ENCODE results near the gene NR2E3.

DNA sequence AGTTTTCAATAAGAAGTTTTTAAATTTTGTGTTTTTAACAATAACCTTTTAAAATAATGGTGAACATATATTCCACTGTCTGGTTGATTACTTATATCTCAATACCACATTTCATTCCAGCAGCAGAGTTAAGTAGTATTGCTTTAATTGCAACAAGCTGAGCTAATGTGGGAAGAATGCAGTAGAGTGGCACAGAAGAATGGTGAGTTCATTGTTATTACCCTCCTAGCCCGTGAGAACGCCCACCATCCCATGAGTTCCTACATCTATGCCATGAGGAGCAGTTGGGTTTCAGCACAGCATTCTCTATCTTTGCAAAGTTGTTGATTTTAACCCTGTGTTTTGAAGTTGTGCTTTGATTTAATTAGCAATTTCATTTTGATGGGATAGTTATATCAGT lies 17.8 kb upstream of the NR2E3 start:
- TF ChIP-seq, protein P1, sequence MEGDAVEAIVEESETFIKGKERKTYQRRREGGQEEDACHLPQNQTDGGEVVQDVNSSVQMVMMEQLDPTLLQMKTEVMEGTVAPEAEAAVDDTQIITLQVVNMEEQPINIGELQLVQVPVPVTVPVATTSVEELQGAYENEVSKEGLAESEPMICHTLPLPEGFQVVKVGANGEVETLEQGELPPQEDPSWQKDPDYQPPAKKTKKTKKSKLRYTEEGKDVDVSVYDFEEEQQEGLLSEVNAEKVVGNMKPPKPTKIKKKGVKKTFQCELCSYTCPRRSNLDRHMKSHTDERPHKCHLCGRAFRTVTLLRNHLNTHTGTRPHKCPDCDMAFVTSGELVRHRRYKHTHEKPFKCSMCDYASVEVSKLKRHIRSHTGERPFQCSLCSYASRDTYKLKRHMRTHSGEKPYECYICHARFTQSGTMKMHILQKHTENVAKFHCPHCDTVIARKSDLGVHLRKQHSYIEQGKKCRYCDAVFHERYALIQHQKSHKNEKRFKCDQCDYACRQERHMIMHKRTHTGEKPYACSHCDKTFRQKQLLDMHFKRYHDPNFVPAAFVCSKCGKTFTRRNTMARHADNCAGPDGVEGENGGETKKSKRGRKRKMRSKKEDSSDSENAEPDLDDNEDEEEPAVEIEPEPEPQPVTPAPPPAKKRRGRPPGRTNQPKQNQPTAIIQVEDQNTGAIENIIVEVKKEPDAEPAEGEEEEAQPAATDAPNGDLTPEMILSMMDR (IDR thresholded peaks at IDR 0.05) = no peak
- TF ChIP-seq EZH2phosphoT487 (IDR thresholded peaks at IDR 0.05) = no peak

All from neural progenitor cell (in vitro differentiated cells).